ENCODE results near the gene FERMT1.
"Not testable (repeated sequence)": the region's sequence is repeated elsewhere in the genome, so short reads cannot be mapped to it uniquely, and the experiment has no call there.

Gene FERMT1

GRCh38 chr20:6070829-6071695, 51.8 kb downstream of the FERMT1 start:
- DNase-seq (ENCODE audit: low spot score) = no peak

GRCh38 chr20:6069669-6070068, 53.2 kb downstream of the FERMT1 start:
- no peak for DNase-seq (ENCODE audit: low spot score)

- DNase-seq (ENCODE audit: low spot score) = no peak
Measured at GRCh38 chr20:6067763-6068318, 55.0 kb downstream of the FERMT1 start.

GRCh38 chr20:6066582-6066981, 56.2 kb downstream of the FERMT1 start:
- no peak for DNase-seq (ENCODE audit: low spot score)

GRCh38 chr20:6061544-6061943, 61.3 kb downstream of the FERMT1 start:
- DNase-seq (ENCODE audit: low spot score) = no peak

GRCh38 chr20:6060213-6060612, 62.6 kb downstream of the FERMT1 start:
- DNase-seq (ENCODE audit: low spot score) = no peak

- DNase-seq (ENCODE audit: low spot score) = no peak
Measured at GRCh38 chr20:6058684-6059295, 64.0 kb downstream of the FERMT1 start.

- DNase-seq (ENCODE audit: low spot score) = no peak
Measured at GRCh38 chr20:6057691-6058090, 65.1 kb downstream of the FERMT1 start.

GRCh38 chr20:6057139-6057538, 65.7 kb downstream of the FERMT1 start:
- no peak for DNase-seq (ENCODE audit: low spot score)

GRCh38 chr20:6055981-6056569, 66.8 kb downstream of the FERMT1 start:
- DNase-seq (ENCODE audit: low spot score) = no peak

- DNase-seq (ENCODE audit: low spot score) = no peak
Measured at GRCh38 chr20:6055161-6055783, 67.6 kb downstream of the FERMT1 start.

GRCh38 chr20:6054689-6055051, 68.2 kb downstream of the FERMT1 start:
- DNase-seq (ENCODE audit: low spot score) = not testable (repeated sequence)

- DNase-seq (ENCODE audit: low spot score) = no peak
Measured at GRCh38 chr20:6053776-6054688, 68.8 kb downstream of the FERMT1 start, which contains the start of gene LRRN4. Gene LRRN4 (minus strand): TSS chr20:6054060. CDS start chr20:6052799, 1,261 bp downstream.

GRCh38 chr20:6053064-6053775, 69.6 kb downstream of the FERMT1 start:
- no peak for DNase-seq (ENCODE audit: low spot score)

GRCh38 chr20:6051505-6051904, 71.3 kb downstream of the FERMT1 start:
- DNase-seq (ENCODE audit: low spot score) = no peak

GRCh38 chr20:6048391-6048790, 74.4 kb downstream of the FERMT1 start:
- no peak for DNase-seq (ENCODE audit: low spot score)

- DNase-seq (ENCODE audit: low spot score) = no peak
Measured at GRCh38 chr20:6046432-6046831, 76.4 kb downstream of the FERMT1 start.

GRCh38 chr20:6045566-6045965, 77.3 kb downstream of the FERMT1 start:
- DNase-seq (ENCODE audit: low spot score) = no peak

GRCh38 chr20:6044115-6044514, 78.7 kb downstream of the FERMT1 start:
- no peak for DNase-seq (ENCODE audit: low spot score)

GRCh38 chr20:6041808-6042265, 81.0 kb downstream of the FERMT1 start:
- DNase-seq (ENCODE audit: low spot score) = no peak

All from hematopoietic multipotent progenitor cell treated with erythropoietin and hydrocortisone succinate and interleukin-3 and kit ligand, for 17 days (in vitro differentiated cells).